HL-60/S4 treated with retinoic acid at 250 ng/mL for 4 days and 3 days (cell line): ENCODE results near the gene RCOR3.
"Not testable (repeated sequence)": the region's sequence is repeated elsewhere in the genome, so short reads cannot be mapped to it uniquely, and the experiment has no call there.

Source experiments
- in situ Hi-C: fragments of 300-500 bp; cut with MboI; formaldehyde crosslinking; loops from 2 replicates; pipeline ENCODE4 v1.7.0; 2022; ENCODE audit warnings: low sequenced_read_pairs

The RCOR3 gene

DNA sequence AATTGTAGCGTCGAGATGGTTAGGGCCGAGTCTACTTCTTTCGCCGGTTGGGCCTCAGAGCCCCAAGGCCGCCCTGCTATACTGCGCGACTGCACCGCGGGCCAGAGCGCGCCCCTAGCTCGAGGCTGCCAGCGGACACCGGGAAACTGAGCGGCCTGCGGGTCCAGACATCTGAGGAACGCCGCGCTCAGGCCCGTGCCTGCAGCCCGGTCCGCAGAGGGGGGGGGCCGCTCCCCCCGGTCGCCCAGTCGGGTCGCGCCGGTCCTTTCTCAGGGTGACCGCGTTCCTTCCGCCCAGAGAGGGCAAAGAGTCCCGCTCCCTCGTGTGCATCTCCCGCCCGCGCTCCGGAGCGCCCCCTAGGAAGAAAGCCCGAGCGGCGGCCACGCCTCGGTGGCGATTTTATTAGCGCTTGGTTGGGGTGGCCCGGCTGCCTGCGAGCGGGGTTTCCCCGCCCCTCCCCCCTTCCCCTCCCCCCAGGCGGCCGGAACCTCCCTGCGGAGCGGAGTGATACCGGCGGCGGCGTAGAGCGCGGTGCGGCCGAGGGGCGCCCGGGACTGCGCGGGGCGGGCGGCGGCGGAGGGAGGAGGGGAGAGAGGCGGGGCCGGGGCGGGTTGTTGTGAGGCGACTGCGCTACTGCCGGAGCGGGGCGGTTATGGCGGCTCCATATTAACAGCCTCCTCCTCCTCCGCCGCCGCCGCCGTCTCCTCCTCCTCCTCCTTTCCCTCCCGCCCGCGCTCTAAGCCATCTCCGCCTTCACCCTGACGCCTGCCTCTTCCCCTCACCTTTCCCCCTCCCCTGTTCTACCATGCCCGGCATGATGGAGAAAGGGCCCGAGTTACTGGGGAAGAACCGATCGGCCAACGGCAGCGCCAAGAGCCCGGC, at the start of gene RCOR3:
Gene RCOR3, plus strand, starts transcription at position 611 of the 882 bp plus-strand sequence. Its CDS starts 195 bp downstream, at position 806.
- in situ Hi-C loops: no loop called here

GRCh38 chr1:211210052-211210451, 49.1 kb upstream of the RCOR3 start:
- in situ Hi-C loops: no loop called here

DNA sequence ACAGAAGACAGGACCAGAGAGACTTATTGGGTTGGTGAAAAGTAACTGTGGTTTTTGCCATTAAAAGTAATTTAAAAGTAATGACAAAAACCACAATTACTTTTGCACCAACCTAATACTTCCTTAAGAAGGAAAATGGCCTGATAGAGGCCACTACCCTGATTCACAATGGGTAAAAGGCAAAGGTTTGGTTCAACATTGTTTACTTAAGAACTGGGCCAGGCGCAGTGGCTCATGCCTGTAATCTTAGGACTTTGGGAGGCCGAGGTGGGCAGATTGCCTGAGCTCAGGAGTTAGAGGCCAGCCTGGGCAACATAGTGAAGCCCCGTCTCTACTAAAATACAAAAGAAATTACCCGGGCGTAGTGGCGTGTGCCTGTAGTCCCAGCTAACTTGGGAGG, 48.2 kb upstream of the RCOR3 start:
- in situ Hi-C loops: no loop called here

DNA sequence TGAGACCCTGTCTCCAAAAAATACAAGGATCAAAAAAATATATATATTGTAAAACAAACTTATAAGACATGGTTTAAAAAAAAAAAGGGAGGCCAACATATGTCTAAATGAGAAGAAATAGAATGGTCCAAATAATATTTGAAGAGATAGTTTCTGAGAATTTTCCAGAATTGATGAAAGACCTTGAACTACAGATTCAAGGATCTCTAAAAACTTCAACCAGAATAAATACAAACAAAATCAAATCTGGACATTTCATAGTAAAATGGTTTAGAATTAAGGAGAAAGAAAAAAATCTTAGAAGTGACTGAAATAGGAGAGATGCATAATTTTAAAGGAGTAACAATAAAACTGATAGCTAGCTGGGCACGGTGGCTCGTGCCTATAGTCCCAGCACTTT, 45.5 kb upstream of the RCOR3 start:
- in situ Hi-C loops: no loop called here

DNA sequence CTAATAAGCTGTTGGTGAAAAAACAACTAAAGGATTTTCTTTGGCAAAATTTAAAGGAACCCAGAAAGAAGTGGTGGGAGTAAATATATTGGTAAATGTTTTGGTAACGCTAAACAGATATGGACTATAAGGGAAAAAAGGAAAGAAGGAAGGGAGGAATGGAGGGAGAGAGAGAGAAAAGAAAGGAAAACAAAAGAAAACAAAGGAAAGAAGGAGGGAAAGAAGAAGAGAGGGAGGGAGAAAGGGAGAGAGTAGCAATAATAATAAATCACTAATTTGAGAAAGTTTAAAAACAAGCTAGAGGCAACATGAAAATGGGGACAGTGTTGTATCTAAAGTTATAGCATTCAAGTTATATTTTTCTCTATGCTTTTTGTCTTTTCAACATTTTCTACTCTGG, 43.6 kb upstream of the RCOR3 start:
- in situ Hi-C loops: no loop called here

- in situ Hi-C loops: no loop called here
Observed at GRCh38 chr1:211217392-211217791, 41.8 kb upstream of the RCOR3 start.

- in situ Hi-C loops: not testable (repeated sequence)
Observed at GRCh38 chr1:211222469-211223234, 36.5 kb upstream of the RCOR3 start.

- in situ Hi-C loops: not testable (repeated sequence)
Observed at GRCh38 chr1:211228573-211229364, 30.4 kb upstream of the RCOR3 start.

- in situ Hi-C loops: no loop called here
Observed at GRCh38 chr1:211229365-211229759, 29.8 kb upstream of the RCOR3 start.

- in situ Hi-C loops: no loop called here
Observed at GRCh38 chr1:211231873-211232272, 27.3 kb upstream of the RCOR3 start.

DNA sequence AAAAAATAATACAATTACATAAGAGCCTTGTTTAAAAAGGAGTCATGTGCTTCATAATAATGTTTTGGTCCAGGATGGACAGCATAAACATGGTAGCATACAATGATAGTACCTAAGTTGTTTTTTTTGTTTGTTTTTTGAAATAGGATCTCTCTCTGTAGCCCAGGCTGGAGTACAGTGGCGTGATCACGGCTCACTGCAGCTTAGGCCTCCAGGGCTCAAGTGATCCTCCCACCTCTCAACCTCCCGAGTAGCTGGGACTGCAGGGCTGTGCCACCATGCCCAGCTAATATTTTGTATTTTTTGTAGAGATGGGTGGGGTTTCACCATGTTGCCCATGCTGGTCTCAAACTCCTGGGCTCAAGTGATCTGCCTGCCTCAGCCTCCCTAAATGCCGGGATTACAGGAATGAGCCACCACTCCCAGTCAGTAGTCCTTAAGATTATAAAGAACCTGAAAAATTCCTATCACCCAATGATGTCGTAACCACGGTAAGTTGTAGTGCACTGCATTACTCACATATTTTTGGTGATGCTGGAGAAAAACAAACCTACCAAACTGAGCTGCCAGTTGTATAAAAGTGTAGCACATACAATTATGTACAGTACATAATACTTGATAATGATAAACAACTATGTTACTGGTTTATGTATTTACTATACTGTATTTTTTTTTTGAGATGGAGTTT, 22.4 kb upstream of the RCOR3 start:
- in situ Hi-C loops: no loop called here

- in situ Hi-C loops: no loop called here
Observed at GRCh38 chr1:211237579-211237978, 21.6 kb upstream of the RCOR3 start.

DNA sequence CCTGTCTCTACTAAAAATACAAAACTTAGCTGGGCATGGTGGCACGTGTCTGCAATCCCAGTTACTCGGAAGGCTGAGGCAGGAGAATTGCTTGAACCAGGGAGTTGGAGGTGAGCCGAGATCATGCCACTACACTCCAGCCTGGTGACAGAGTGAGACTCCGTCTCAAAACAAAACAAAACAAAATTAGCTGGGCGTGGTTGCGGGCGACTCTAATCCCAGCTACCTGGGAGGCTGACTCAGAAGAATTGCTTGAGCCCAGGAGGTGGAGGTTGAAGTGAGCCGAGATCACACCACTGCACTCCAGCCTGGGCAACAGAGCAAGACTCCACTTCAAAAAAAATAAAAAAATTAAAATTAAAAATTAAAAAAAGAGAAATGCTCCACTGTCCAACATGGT, 18.6 kb upstream of the RCOR3 start:
- in situ Hi-C loops: not testable (repeated sequence)

GRCh38 chr1:211241071-211241470, 18.1 kb upstream of the RCOR3 start:
- in situ Hi-C loops: no loop called here

- in situ Hi-C loops: not testable (repeated sequence)
Observed at GRCh38 chr1:211243639-211244038, 15.5 kb upstream of the RCOR3 start.

GRCh38 chr1:211246583-211246982, 12.6 kb upstream of the RCOR3 start:
- in situ Hi-C loops: not testable (repeated sequence)

- in situ Hi-C loops: no loop called here
Observed at GRCh38 chr1:211247921-211248320, 11.2 kb upstream of the RCOR3 start.

DNA sequence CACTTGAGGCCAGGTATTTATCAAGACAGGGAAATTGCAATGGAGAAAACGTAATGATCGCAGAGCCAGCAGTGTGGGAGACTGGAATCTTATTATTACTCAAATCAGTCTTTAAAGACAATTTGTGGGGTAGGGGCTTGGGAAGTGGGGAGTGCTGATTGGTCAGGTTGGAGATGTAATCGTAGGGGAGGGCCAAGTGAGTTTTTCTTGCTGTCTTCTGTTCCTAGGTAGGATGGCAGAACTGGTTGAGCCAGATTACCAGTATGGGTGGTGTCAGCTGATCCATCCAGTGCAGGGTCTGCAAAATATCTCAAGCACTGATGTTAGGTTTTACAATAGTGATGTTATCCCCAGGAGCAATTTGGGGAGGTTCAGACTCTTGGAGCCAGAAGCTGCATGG, 9.6 kb upstream of the RCOR3 start:
- in situ Hi-C loops: not testable (repeated sequence)

DNA sequence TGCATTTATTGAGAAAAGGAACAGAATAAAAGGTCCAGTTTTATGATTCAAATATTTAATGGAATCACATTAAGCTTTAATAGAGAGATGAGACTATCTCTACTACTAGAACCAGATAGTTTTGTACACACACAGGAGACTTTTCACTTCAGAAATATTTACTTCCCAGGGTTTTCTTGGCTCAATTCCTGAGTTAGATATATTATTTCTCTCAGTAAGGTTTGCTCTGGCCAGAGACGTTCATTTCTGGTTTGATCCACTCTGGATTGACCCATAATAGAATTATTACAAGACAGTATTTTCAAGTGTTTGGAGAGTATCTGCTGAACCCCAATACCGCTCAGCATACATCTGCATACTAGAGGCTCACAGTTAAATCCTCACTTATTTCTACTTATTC, 1.3 kb upstream of the RCOR3 start:
- in situ Hi-C loops: no loop called here

GRCh38 chr1:211258310-211258755, 833 bp upstream of the RCOR3 start:
- in situ Hi-C loops: no loop called here
